BE2C (cell line): ENCODE data around the gene PRDM16.

Experiments
- DNase-seq: peaks from one replicate; pipeline ENCODE4 v3.0.0-alpha.2; 2020
- H3K27me3 ChIP-seq: fragments of 250-450 bp; sonication (Bioruptor Pico); 2 replicates; pipeline ENCODE4 v1.5.1; 2020; ENCODE audit warnings: mild to moderate bottlenecking
- H3K36me3 ChIP-seq: fragments of 250-450 bp; sonication (Bioruptor Pico); 2 replicates; pipeline ENCODE4 v1.5.1; 2020; ENCODE audit warnings: mild to moderate bottlenecking
- H3K4me1 ChIP-seq: fragments of 250-450 bp; sonication (Bioruptor Pico); 2 replicates; pipeline ENCODE4 v1.5.1; 2020
- H3K4me3 ChIP-seq: 2 replicates; pipeline ENCODE4 v1.5.1; 2011; ENCODE audit warnings: low read depth, low read length
- H3K9me3 ChIP-seq: fragments of 250-450 bp; sonication (Bioruptor Pico); 2 replicates; pipeline ENCODE4 v1.5.1; 2020
- CTCF ChIP-seq: IDR thresholded peaks from 2 replicates; pipeline ENCODE4 v1.5.1; 2012; ENCODE audit warnings: mild to moderate bottlenecking, low read depth, low read length

PRDM16 gene

DNA sequence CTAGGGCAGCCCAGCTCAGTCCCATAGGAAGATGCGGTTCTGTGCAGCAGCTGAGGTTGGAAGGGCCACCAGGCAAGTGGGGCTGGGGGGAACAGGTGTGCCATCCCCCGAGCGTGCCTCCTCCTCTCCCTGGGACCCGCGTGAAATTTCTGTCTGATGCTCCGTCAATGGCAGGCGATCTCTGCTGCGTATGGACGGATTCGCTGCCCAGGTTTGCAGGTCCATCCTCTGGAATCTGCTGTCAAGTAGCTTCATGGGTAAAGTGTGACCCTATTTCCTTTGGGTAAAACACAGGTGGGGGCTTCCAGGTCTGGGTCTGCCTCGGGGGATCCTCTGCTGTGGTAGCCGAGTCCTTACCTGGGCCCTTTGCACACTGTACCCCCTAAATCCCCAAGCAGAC, 270.9 kb downstream of the PRDM16 start:
- Histone ChIP-seq H3K36me3 (no peaks in the 10 kb centered on the region), H3K27me3 (no peaks in the 10 kb centered on the region), H3K9me3 (no peaks in the 10 kb centered on the region), H3K4me3 (no peak overlapping the region), H3K4me1 (no peaks in the 10 kb centered on the region)
- no peak for DNase-seq
- no peak for TF ChIP-seq CTCF

DNA sequence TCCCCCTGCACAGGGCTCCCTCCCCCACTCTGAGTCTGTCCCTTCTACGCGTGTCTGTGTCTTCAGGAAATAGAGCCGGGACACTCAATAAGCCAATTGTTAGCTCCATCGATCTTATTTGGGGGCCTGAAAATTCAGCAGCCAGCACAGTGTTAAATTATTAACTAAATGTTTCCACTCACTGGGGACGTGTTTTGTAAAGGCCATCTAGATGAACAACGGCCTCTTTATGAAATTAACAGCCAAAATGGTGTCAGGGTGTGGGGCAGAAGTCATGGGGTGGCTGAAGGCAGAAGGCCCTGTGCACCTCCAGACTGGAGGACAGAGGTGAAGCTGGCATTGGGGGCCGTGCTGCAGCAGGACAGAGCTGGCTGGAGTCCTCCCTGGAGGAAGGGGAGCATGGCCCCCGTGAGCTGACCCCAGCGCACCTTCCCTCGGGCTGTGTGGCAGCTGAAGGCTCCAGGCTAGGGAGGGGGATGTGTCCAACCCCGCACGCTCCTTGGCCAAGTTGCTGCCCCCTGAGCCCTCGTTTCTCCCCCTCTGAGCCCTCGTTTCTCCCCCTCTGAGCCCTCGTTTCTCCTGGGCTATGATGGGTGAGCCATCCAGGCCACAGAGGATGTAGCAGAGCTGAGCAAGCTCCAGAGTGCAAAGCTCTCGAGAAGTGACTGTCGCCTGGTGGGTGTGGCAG, 271.7 kb downstream of the PRDM16 start:
- TF ChIP-seq CTCF: no peak
- no peaks in the 10 kb centered on the region for H3K36me3 ChIP-seq
- no peak for DNase-seq
- no peaks in the 10 kb centered on the region for H3K27me3 ChIP-seq
- H3K4me1 ChIP-seq: no peaks in the 10 kb centered on the region
- no peak overlapping the region for H3K4me3 ChIP-seq
- no peaks in the 10 kb centered on the region for H3K9me3 ChIP-seq

GRCh38 chr1:3341236-3341994, 272.4 kb downstream of the PRDM16 start:
- Histone ChIP-seq H3K9me3 (no peaks in the 10 kb centered on the region), H3K4me3 (no peak overlapping the region)

DNA sequence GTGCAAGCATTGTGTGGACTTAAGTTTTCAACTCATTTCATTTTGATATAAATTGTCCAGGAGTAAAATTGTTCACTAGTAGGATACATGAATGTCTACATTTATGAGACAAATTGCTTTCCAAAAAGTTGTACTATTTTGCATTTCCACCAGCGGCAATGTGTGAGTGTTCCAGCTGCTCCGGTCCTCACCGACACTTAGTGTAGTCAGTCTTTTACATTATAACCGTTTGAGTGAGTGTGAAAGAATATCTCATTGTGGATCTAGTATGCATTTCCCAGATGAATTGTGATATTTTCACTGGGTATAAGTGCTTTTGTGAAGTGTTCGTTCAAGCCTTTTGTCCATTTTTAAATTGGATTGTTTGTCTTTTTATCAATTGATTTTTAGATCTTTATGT, 274.0 kb downstream of the PRDM16 start:
- Histone ChIP-seq H3K4me1 (no peaks in the 10 kb centered on the region), H3K36me3 (no peaks in the 10 kb centered on the region), H3K27me3 (no peaks in the 10 kb centered on the region), H3K4me3 (no peak overlapping the region), H3K9me3 (no peaks in the 10 kb centered on the region)
- no peak for TF ChIP-seq CTCF
- DNase-seq: no peak

More at GRCh38 chr1:3341236-3341994, 272.4 kb downstream of the PRDM16 start:
- H3K4me1 ChIP-seq: no peaks in the 10 kb centered on the region
- no peaks in the 10 kb centered on the region for H3K27me3 ChIP-seq
- TF ChIP-seq CTCF: no peak
- no peak for DNase-seq
- no peaks in the 10 kb centered on the region for H3K36me3 ChIP-seq

DNA sequence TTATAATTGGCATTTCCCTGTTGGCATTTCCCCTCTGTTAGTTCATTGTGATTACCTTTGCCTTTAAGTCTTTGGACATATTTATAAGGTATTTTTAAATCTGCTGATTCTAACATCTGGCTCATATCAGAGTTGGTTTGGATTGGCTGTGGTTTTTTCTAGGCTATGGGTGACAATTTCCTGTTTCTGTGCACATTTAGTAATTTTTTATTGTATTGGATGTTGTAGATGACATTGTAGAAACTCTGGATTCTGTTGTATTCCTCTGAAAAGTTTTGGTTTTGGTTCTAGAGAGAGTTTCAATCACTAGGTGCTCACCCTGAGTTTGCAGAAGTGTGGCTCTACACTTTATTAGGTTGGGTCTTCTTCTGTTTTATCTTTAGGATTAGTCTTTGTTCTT, 275.4 kb downstream of the PRDM16 start:
- no peaks in the 10 kb centered on the region for H3K4me1 ChIP-seq
- DNase-seq: no peak
- no peak for TF ChIP-seq CTCF
- no peaks in the 10 kb centered on the region for H3K9me3 ChIP-seq
- H3K36me3 ChIP-seq: no peaks in the 10 kb centered on the region
- H3K4me3 ChIP-seq: no peak overlapping the region
- no peaks in the 10 kb centered on the region for H3K27me3 ChIP-seq

DNA sequence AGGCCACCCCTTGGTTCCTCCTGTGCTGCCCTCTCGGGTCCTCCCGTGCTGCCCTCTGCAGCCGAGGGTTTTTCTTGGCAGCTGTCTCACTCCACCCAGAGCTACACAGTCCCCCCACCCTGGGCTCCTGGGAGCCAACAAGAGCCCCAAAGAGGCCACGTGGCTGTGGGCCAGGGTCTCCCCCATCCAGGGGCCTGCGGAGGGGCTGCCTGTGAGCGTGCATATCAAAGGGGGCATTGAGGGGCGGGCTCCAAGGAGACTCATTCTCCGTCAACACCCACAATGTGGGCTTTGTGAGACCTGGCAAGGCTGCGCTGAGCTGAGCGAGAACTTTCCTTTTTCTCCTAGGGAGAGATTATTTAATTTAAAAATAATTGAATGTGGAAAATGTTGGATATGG, 276.8 kb downstream of the PRDM16 start:
- H3K4me3 ChIP-seq: no peak overlapping the region
- no peaks in the 10 kb centered on the region for H3K4me1 ChIP-seq
- H3K36me3 ChIP-seq: no peaks in the 10 kb centered on the region
- no peaks in the 10 kb centered on the region for H3K9me3 ChIP-seq
- DNase-seq: no peak
- no peak for TF ChIP-seq CTCF
- H3K27me3 ChIP-seq: no peaks in the 10 kb centered on the region
